ENCODE results near the gene CMIP. TPM values are rescaled to one million over a fixed set of nuclear protein-coding genes. Genes with fewer than 3 reads are reported as not detected.

The CMIP gene
- total and polyA plus RNA-seq, 7 donors = 11.0 to 60.3 (median 20.4) TPM

- peaks cover 0 to 23% (median 12%) of the 10 kb centered on the region in 4 donors for H3K4me1 ChIP-seq
- no peaks in the 10 kb centered on the region for H3K9me3 ChIP-seq
- no peak for TF ChIP-seq CTCF (IDR thresholded peaks at IDR 0.05)
- no peak for TF ChIP-seq POLR2AphosphoS5 (IDR thresholded peaks at IDR 0.05)
- TF ChIP-seq EP300 (IDR thresholded peaks at IDR 0.05) = no peak
- TF ChIP-seq POLR2A (IDR thresholded peaks at IDR 0.05) = no peak
- H3K4me3 ChIP-seq = no peak overlapping the region
- no peaks in the 10 kb centered on the region for H3K36me3 ChIP-seq
- no peak for DNase-seq
- no peaks in the 10 kb centered on the region for H3K27me3 ChIP-seq
- intact Hi-C loops (cut with DNase I) = no loop called here
- peak overlapping the region in 2 of 4 donors; percentile 8 to 14 for H3K27ac ChIP-seq
- 18 to 51% methylated on average over 16 of the region's 16 CpGs for WGBS, 2 donors
These were observed 114.0 kb downstream of the CMIP start for GRCh38 chr16:81558444-81559175.

- H3K9me3 ChIP-seq = no peaks in the 10 kb centered on the region
- no peaks in the 10 kb centered on the region for H3K36me3 ChIP-seq
- DNase-seq = no peak
- H3K27ac ChIP-seq = no peak overlapping the region
- intact Hi-C loops (cut with DNase I) = no loop called here
- 70 to 71% methylated on average over 8 of the region's 8 CpGs for WGBS, 2 donors
- no peak overlapping the region for H3K4me3 ChIP-seq
- peaks cover 0 to 30% (median 17%) of the 10 kb centered on the region in 4 donors for H3K4me1 ChIP-seq
- H3K27me3 ChIP-seq = no peaks in the 10 kb centered on the region
- TF ChIP-seq CTCF (IDR thresholded peaks at IDR 0.05) = no peak
- TF ChIP-seq POLR2AphosphoS5 (IDR thresholded peaks at IDR 0.05) = no peak
- TF ChIP-seq POLR2A (IDR thresholded peaks at IDR 0.05) = no peak
- TF ChIP-seq EP300 (IDR thresholded peaks at IDR 0.05) = no peak
These were observed 116.5 kb downstream of the CMIP start for GRCh38 chr16:81560979-81561657.

- DNase-seq = no peak
- WGBS, 2 donors = 69 to 85% methylated on average over 8 of the region's 8 CpGs
- Histone ChIP-seq H3K9me3 (no peaks in the 10 kb centered on the region), H3K27ac (no peak overlapping the region), H3K36me3 (no peaks in the 10 kb centered on the region), H3K4me3 (no peak overlapping the region), H3K4me1 (peaks cover 0 to 30% (median 17%) of the 10 kb centered on the region in 4 donors), H3K27me3 (no peaks in the 10 kb centered on the region)
- TF ChIP-seq POLR2A (IDR thresholded peaks at IDR 0.05) (no peak), CTCF (IDR thresholded peaks at IDR 0.05) (no peak), EP300 (IDR thresholded peaks at IDR 0.05) (no peak), POLR2AphosphoS5 (IDR thresholded peaks at IDR 0.05) (no peak)
- intact Hi-C loops (cut with DNase I) = no loop called here
These were observed 117.7 kb downstream of the CMIP start for GRCh38 chr16:81562174-81562849.

- intact Hi-C loops (cut with DNase I) = no loop called here
These were observed 118.3 kb downstream of the CMIP start for GRCh38 chr16:81562926-81563325.

More at GRCh38 chr16:81562926-81563325, 118.3 kb downstream of the CMIP start:
- TF ChIP-seq CTCF (IDR thresholded peaks at IDR 0.05) (no peak), POLR2AphosphoS5 (IDR thresholded peaks at IDR 0.05) (no peak), POLR2A (IDR thresholded peaks at IDR 0.05) (no peak), EP300 (IDR thresholded peaks at IDR 0.05) (no peak)
- H3K27me3 ChIP-seq = no peaks in the 10 kb centered on the region
- no peaks in the 10 kb centered on the region for H3K9me3 ChIP-seq
- H3K36me3 ChIP-seq = no peaks in the 10 kb centered on the region
- H3K4me3 ChIP-seq = no peak overlapping the region
- DNase-seq = no peak
- H3K4me1 ChIP-seq = peaks cover 0 to 26% (median 17%) of the 10 kb centered on the region in 4 donors
- 94 to 95% methylated on average over 8 of the region's 8 CpGs for WGBS, 2 donors
- H3K27ac ChIP-seq = no peak overlapping the region

Measured in sigmoid colon (tissue), 7 donors.